ENCODE results near the gene TP53AIP1. TPM values are rescaled to one million over a fixed set of nuclear protein-coding genes. Genes with fewer than 3 reads are reported as not detected.

The TP53AIP1 gene
- total and polyA plus RNA-seq, 10 of the 15 experiments (the other 5 are each of a cell fraction or from before 2014, with no cell fraction given) = 0.01 TPM; not detected in 9

DNA sequence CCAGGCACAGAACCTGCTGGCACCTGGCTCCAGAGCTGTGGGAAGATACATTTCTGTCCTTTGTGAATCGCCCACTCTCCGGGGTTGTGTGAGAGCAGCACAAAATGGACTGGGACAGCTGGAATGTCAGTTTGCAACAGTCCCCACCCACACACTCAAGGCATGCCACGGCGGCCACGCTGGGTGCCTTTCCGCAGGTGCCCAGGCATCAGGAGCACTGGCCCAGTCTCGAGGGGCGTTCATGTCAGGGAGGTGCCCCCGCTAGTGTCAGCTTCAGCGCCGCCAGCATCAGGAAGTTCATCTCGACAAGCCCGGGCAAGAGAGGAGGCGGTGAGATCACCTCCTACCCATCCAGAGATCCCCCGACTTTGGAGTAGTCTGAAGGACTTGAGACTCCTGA is 2.1 kb downstream of the TP53AIP1 start:
- H3K4me3 ChIP-seq = no peak overlapping the region
- no peaks in the 10 kb centered on the region for H3K9me3 ChIP-seq (replicated peaks; ENCODE audit: control insufficient read depth, insufficient read depth, low read length)
- H3K4me1 ChIP-seq (ENCODE audit: control insufficient read depth, insufficient read depth, low read length) = no peaks in the 10 kb centered on the region
- POLR2A ChIA-PET = no interaction called here
- RAD21 ChIA-PET (ENCODE audit: unreplicated experiment) = interaction anchor here (0.6 to 1.0 kb wide), 2 partner anchors 37 to 49 kb away, joined by 3 to 4 read pairs; no protein-coding TSS in a partner anchor
- WGBS (ENCODE audit: insufficient coverage, insufficient replicate concordance, low lambda C conversion rate, missing lambda C conversion rate) = 41% methylated on average over 15 of the region's 15 CpGs
- H3K9ac ChIP-seq (ENCODE audit: control insufficient read depth, insufficient read depth, low read length) = no peak overlapping the region
- DNase-seq (ENCODE audit: low read depth, low spot score) = no peak
- FAIRE-seq = no peak
- peaks cover 0 to 7% of the 10 kb centered on the region in 2 experiments; a peak in 2 of 4 replicates for H3K27me3 ChIP-seq (replicated peaks in 1 of 2; ENCODE audit: control insufficient read depth in 2 of 2, insufficient read depth in 2 of 2, low read length in 1 of 2)
- CTCF ChIA-PET = interaction anchor here (0.9 to 4.9 kb wide), 4 partner anchors 8 to 55 kb away, joined by 3 to 21 read pairs (median 4); no protein-coding TSS in a partner anchor
- intact Hi-C loops (cut with micrococcal nuclease; ENCODE audit: unreplicated experiment) = no loop called here
- H3K36me3 ChIP-seq (ENCODE audit: control insufficient read depth in 2 of 2, insufficient read depth in 2 of 2, low read length in 1 of 2) = no peaks in the 10 kb centered on the region
- in situ Hi-C loops (cut with MboI) = no loop called here
- H2AFZ ChIP-seq (ENCODE audit: control insufficient read depth, low read depth, low read length) = no peak overlapping the region
- ATAC-seq = no peak
- no peaks in the 10 kb centered on the region; the same call in 1 of the 2 replicates for H4K20me1 ChIP-seq (ENCODE audit: control insufficient read depth, insufficient read depth)
- SMC1A ChIA-PET (ENCODE audit: uncharacterized antibody, unreplicated experiment) = interaction anchor here (1.1 to 1.4 kb wide), 2 partner anchors 13 to 16 kb away, joined by 3 to 5 read pairs; no protein-coding TSS in a partner anchor
- no peaks in the 10 kb centered on the region for H3K79me2 ChIP-seq (ENCODE audit: control insufficient read depth, insufficient read depth, low read length)
- TF ChIP-seq, protein P1, sequence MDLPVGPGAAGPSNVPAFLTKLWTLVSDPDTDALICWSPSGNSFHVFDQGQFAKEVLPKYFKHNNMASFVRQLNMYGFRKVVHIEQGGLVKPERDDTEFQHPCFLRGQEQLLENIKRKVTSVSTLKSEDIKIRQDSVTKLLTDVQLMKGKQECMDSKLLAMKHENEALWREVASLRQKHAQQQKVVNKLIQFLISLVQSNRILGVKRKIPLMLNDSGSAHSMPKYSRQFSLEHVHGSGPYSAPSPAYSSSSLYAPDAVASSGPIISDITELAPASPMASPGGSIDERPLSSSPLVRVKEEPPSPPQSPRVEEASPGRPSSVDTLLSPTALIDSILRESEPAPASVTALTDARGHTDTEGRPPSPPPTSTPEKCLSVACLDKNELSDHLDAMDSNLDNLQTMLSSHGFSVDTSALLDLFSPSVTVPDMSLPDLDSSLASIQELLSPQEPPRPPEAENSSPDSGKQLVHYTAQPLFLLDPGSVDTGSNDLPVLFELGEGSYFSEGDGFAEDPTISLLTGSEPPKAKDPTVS (IDR thresholded peaks at IDR 0.05; ENCODE audit: low read depth, low read length) = no peak
- TF ChIP-seq SMC3 (IDR thresholded peaks at IDR 0.05; ENCODE audit: borderline replicate concordance, low read length) = no peak
- TF ChIP-seq, protein P2, sequence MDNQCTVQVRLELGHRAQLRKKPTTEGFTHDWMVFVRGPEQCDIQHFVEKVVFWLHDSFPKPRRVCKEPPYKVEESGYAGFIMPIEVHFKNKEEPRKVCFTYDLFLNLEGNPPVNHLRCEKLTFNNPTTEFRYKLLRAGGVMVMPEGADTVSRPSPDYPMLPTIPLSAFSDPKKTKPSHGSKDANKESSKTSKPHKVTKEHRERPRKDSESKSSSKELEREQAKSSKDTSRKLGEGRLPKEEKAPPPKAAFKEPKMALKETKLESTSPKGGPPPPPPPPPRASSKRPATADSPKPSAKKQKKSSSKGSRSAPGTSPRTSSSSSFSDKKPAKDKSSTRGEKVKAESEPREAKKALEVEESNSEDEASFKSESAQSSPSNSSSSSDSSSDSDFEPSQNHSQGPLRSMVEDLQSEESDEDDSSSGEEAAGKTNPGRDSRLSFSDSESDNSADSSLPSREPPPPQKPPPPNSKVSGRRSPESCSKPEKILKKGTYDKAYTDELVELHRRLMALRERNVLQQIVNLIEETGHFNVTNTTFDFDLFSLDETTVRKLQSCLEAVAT (IDR thresholded peaks at IDR 0.05) = no peak
- TF ChIP-seq KLF5 (IDR thresholded peaks at IDR 0.05; ENCODE audit: partially characterized antibody) = no peak
- TF ChIP-seq BRCA1 (IDR thresholded peaks at IDR 0.05; ENCODE audit: low read depth, low read length) = no peak
- no peak for TF ChIP-seq FOXK2 (IDR thresholded peaks at IDR 0.05)
- no peak for TF ChIP-seq TAF1 (IDR thresholded peaks at IDR 0.05; ENCODE audit: borderline replicate concordance, low read depth, low read length)
- TF ChIP-seq, protein P3, sequence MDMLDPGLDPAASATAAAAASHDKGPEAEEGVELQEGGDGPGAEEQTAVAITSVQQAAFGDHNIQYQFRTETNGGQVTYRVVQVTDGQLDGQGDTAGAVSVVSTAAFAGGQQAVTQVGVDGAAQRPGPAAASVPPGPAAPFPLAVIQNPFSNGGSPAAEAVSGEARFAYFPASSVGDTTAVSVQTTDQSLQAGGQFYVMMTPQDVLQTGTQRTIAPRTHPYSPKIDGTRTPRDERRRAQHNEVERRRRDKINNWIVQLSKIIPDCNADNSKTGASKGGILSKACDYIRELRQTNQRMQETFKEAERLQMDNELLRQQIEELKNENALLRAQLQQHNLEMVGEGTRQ (IDR thresholded peaks at IDR 0.05; ENCODE audit: borderline replicate concordance, low read depth, low read length) = no peak
- TF ChIP-seq CHD1 (IDR thresholded peaks at IDR 0.05; ENCODE audit: low read depth, low read length) = no peak
- TF ChIP-seq, protein P4, sequence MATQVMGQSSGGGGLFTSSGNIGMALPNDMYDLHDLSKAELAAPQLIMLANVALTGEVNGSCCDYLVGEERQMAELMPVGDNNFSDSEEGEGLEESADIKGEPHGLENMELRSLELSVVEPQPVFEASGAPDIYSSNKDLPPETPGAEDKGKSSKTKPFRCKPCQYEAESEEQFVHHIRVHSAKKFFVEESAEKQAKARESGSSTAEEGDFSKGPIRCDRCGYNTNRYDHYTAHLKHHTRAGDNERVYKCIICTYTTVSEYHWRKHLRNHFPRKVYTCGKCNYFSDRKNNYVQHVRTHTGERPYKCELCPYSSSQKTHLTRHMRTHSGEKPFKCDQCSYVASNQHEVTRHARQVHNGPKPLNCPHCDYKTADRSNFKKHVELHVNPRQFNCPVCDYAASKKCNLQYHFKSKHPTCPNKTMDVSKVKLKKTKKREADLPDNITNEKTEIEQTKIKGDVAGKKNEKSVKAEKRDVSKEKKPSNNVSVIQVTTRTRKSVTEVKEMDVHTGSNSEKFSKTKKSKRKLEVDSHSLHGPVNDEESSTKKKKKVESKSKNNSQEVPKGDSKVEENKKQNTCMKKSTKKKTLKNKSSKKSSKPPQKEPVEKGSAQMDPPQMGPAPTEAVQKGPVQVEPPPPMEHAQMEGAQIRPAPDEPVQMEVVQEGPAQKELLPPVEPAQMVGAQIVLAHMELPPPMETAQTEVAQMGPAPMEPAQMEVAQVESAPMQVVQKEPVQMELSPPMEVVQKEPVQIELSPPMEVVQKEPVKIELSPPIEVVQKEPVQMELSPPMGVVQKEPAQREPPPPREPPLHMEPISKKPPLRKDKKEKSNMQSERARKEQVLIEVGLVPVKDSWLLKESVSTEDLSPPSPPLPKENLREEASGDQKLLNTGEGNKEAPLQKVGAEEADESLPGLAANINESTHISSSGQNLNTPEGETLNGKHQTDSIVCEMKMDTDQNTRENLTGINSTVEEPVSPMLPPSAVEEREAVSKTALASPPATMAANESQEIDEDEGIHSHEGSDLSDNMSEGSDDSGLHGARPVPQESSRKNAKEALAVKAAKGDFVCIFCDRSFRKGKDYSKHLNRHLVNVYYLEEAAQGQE (IDR thresholded peaks at IDR 0.05; ENCODE audit: low read depth, low read length) = no peak
- TF ChIP-seq, protein P5, sequence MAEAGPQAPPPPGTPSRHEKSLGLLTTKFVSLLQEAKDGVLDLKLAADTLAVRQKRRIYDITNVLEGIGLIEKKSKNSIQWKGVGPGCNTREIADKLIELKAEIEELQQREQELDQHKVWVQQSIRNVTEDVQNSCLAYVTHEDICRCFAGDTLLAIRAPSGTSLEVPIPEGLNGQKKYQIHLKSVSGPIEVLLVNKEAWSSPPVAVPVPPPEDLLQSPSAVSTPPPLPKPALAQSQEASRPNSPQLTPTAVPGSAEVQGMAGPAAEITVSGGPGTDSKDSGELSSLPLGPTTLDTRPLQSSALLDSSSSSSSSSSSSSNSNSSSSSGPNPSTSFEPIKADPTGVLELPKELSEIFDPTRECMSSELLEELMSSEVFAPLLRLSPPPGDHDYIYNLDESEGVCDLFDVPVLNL (IDR thresholded peaks at IDR 0.05; ENCODE audit: low read depth, low read length) = no peak
- TF ChIP-seq WRNIP1 (IDR thresholded peaks at IDR 0.05; ENCODE audit: borderline replicate concordance, low read depth, low read length) = no peak
- no peak for TF ChIP-seq FOXM1 (IDR thresholded peaks at IDR 0.05; ENCODE audit: low read depth, low read length)
- TF ChIP-seq ZNF217 (IDR thresholded peaks at IDR 0.05) = no peak
- TF ChIP-seq IKZF1 (conservative IDR thresholded peaks at IDR 0.05) = no peak
- H3K4me2 ChIP-seq (ENCODE audit: control insufficient read depth, insufficient read depth) = no peak overlapping the region
- no peak overlapping the region for H3K27ac ChIP-seq (ENCODE audit: control insufficient read depth, insufficient read depth)
- no TSS peak for BruUV-seq (replicated peaks)

Data from GM12878 (cell line).